Testis (tissue), 2 donors: ENCODE measurements around the gene ID3.

Experiments
- POLR2A ChIP-seq: fragments of 450-650 bp; IDR thresholded peaks from one replicate; pipeline ENCODE4 v1.6.1; 2017; ENCODE audit warnings: antibody characterized with exemption, mild to moderate bottlenecking, moderate library complexity
- TF ChIP-seq, protein P1 (sequence below), 3 experiments: fragments of 450-650 bp in 2 of 3; fragments of 200-600 bp in 1 of 3; sonication (generic) in 1 of 3; IDR thresholded peaks; one replicate each; pipeline ENCODE4 v1.5.1; 2016 to 2019; ENCODE audit warnings: antibody characterized with exemption in 3 of 3, mild to moderate bottlenecking in 2 of 3, moderate library complexity in 1 of 3

DNA sequence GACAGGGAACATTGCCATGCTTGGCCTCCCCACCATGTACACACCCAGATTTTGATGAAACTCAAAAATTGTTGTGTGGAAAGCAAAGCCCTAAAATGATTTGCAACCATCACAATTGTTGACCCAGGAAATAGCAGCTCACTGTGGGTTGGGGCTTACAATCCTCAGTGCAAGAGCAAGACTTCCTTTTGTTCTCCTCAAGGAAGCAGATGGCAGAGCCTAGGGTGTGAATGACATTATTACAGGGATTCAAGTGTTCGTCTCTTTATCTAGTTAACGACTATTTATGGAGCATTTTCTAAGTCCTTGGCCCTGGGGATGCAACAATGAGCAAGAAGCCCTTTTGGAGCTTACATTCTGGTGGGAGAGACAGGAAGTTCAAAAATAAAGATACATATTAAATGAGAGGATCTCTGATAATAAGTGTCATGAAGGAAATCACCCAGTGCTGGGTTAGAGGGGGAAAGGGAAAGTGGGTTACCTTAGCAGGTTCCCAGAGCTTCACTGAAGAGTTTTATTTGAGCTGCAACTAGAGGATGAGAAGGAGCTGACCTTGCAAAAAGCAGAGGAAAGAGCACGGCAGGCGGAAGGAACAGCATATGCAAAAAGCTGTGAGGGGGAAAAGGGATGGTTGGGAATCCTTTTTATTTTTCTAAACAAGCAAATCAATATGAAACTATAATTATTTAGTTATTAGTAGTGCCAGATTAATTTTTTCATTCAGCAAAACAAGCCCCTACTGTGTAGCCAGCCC, 38.5 kb upstream of the ID3 start:
- TF ChIP-seq, protein P1, sequence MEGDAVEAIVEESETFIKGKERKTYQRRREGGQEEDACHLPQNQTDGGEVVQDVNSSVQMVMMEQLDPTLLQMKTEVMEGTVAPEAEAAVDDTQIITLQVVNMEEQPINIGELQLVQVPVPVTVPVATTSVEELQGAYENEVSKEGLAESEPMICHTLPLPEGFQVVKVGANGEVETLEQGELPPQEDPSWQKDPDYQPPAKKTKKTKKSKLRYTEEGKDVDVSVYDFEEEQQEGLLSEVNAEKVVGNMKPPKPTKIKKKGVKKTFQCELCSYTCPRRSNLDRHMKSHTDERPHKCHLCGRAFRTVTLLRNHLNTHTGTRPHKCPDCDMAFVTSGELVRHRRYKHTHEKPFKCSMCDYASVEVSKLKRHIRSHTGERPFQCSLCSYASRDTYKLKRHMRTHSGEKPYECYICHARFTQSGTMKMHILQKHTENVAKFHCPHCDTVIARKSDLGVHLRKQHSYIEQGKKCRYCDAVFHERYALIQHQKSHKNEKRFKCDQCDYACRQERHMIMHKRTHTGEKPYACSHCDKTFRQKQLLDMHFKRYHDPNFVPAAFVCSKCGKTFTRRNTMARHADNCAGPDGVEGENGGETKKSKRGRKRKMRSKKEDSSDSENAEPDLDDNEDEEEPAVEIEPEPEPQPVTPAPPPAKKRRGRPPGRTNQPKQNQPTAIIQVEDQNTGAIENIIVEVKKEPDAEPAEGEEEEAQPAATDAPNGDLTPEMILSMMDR (IDR thresholded peaks at IDR 0.05) = no peak
- TF ChIP-seq POLR2A = no peak
